Hepatocyte (in vitro differentiated cells): ENCODE data around the gene SPATA2L.

ENCODE experiments used
- EZH2 ChIP-seq: fragments of 200-600 bp; sonication (generic); IDR thresholded peaks from 2 replicates; pipeline ENCODE4 v1.6.1; 2016; ENCODE audit warnings: antibody characterized with exemption, mild to moderate bottlenecking, borderline replicate concordance
- EZH2phosphoT487 ChIP-seq: fragments of 200-600 bp; sonication (generic); IDR thresholded peaks from one replicate; pipeline ENCODE4 v1.6.1; 2018; ENCODE audit warnings: antibody characterized with exemption, mild to moderate bottlenecking, low read depth, moderate library complexity; ENCODE audit not compliant: unreplicated experiment, severe bottlenecking
- TF ChIP-seq, protein P1 (sequence below): fragments of 200-600 bp; sonication (generic); IDR thresholded peaks from 2 replicates; pipeline ENCODE4 v1.5.1; 2016; ENCODE audit warnings: antibody characterized with exemption, mild to moderate bottlenecking; ENCODE audit not compliant: poor library complexity

DNA sequence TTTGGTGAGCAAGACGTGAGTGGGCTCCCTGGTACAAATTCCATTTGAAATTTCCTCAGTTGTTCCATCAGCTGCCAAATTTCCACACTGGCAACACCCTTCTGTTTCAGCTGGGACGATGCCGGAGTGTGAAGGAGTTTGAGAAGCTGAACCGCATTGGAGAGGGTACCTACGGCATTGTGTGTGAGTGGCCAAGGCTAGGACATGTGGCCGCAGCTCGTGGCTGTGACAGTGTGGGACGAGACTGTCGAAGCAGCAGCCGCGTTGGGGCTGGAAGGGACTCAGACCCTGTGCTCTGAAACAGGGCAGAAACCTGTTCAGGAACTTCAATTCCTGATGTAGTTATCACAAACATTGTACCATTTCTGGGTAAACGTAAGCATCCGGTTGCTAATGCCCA lies 12.4 kb downstream of the SPATA2L start:
- TF ChIP-seq, protein P1, sequence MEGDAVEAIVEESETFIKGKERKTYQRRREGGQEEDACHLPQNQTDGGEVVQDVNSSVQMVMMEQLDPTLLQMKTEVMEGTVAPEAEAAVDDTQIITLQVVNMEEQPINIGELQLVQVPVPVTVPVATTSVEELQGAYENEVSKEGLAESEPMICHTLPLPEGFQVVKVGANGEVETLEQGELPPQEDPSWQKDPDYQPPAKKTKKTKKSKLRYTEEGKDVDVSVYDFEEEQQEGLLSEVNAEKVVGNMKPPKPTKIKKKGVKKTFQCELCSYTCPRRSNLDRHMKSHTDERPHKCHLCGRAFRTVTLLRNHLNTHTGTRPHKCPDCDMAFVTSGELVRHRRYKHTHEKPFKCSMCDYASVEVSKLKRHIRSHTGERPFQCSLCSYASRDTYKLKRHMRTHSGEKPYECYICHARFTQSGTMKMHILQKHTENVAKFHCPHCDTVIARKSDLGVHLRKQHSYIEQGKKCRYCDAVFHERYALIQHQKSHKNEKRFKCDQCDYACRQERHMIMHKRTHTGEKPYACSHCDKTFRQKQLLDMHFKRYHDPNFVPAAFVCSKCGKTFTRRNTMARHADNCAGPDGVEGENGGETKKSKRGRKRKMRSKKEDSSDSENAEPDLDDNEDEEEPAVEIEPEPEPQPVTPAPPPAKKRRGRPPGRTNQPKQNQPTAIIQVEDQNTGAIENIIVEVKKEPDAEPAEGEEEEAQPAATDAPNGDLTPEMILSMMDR = no peak
- TF ChIP-seq EZH2 = no peak
- TF ChIP-seq EZH2phosphoT487 = no peak
